Urothelium cell line (cell line): ENCODE results near the gene GPD1.

ENCODE experiments used
- DNase-seq: peaks from one replicate; pipeline ENCODE4 v3.0.0; 2011; ENCODE audit warnings: low spot score, mixed read lengths
- FAIRE-seq: peaks from 2 replicates; lab custom pipeline; 2011; peaks lifted over from hg19 to GRCh38; lab: Jason Lieb, UNC

The GPD1 gene

DNA sequence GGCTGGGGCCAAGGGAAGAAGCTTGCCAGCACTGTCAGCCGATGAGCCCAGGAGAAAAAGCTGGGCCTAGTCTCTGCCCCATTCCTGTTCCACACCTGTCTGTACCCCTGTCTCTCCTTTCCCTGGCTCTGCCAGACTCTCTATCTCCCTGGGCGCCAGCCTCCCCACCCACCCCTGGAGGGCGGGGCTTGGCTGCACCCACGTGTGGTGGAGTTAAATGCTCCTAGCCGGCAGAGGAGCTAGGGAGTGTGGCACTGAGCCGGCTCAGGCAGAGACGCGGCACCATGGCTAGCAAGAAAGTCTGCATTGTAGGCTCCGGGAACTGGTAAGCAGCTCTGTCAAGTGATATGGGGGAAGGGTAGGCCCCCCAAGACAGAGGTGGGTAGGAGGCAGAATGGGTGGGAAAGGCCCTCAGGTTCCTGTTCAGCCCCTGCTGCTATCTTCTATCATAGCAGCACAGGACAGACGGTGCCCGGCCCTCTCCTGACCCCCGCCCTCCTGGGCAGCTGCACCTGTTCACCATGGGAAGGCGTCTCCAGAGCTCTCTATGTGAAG is at the start of gene GPD1:
TSS of gene GPD1 (plus strand) at position 242 of the 555 bp plus-strand sequence. CDS start at position 285, 43 bp downstream.
- peak; percentile 41 for DNase-seq
- no peak for FAIRE-seq

DNA sequence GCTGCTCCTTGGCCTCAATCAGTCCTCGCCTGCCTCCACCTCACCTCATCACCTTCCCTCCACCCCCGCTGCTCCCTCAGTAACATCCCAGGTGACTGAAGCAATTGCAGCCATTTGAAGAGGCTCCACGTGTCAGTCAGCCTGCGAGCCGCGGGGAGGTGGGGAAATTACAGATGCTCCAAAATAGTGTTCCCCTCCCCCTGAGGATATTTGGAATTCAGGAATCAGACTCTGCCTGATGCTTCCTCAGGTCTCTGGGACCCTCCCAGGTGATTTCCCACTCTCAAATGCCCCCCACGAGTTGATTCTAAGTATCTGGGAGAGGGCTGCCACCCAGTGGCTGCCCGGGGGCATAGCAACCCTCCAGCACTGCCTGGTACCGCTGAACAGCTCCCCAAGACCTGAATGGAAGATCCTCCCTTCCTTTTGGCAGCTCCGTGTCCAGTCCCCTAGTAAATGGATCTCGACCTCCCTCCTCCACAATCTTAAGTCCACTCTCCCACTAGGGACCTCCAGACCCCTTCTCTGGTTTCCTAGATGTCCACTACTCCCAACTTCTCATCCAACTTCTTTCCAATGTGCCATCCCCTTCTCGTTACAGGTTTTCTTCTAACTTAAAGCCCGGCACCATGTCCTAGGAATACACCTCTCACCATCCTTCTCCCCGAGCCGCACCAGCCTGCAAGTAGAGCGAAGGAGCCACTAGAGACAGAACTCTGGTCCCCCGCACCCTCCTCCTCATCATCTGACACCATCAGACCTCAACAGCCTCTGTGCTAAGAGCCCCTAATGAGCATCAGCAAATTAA is 47.8 kb upstream of the GPD1 start:
- FAIRE-seq (peak; percentile 13), DNase-seq (peak; percentile 76)

DNA sequence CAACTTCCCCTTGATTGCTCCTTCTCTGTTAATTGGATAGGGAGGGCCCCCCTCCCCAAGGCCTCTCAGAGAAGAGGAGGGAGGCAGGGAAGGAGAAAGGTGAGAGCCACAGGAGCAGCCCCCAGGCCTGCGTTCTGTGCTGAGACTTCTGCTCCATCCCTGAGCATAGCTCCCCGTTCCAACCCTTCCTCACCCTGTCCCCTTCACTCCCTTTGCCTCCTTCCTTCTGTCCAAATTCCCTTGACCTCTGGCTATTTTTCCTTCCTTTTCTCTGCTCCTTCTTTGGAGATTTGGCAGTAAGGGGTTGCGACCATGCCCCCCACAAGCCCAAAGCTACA is 47.2 kb upstream of the GPD1 start:
- FAIRE-seq (no peak), DNase-seq (no peak)

GRCh38 chr12:50057000-50057841 is 46.6 kb upstream of the GPD1 start, which contains the start of gene ASIC1:
Gene ASIC1, plus strand, starts transcription at chr12:50057596. Its CDS starts 1,171 bp downstream, at chr12:50058767.
- peak; percentile 52 for FAIRE-seq

DNA sequence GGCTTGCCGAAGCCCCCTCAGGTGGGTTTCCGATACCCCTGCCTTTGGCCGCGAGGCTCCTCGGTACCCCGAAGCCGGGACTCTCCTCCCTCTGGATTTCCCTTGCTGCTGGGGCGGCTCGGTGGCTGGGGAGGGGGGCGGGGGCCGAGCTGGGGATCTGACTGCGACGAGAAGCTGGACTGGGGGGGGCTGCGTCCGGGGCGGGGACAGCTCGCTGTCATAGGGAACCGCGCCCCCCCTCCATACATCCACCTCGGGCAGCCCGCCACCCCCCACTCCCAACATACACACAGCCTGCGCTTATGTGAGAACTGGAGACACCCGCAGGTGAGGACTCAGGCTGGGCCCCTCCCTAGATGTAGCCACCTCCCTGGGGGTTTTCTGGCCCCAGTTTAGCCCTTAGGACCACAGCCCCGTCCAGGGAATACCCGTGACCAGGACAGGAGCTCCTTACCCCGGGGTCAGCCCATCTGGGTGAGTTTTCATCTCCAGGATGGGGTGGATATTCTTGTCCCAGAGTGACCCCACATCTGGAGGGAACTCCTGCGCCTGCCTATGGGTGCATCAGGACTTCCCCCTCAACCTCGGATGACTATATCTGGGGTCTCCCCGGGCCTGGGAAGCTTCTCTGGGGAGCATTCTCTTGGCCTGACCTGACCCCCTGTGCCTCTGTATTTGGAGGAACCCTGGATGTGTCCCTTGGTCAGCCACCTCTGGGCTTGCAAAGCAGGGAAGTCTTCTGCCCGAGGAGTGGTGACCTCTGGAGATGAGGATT is 45.7 kb upstream of the GPD1 start:
- FAIRE-seq (no peak), DNase-seq (no peak)

More at GRCh38 chr12:50057000-50057841, 46.6 kb upstream of the GPD1 start, which contains the start of gene ASIC1:
- peak; percentile 79 for DNase-seq

DNA sequence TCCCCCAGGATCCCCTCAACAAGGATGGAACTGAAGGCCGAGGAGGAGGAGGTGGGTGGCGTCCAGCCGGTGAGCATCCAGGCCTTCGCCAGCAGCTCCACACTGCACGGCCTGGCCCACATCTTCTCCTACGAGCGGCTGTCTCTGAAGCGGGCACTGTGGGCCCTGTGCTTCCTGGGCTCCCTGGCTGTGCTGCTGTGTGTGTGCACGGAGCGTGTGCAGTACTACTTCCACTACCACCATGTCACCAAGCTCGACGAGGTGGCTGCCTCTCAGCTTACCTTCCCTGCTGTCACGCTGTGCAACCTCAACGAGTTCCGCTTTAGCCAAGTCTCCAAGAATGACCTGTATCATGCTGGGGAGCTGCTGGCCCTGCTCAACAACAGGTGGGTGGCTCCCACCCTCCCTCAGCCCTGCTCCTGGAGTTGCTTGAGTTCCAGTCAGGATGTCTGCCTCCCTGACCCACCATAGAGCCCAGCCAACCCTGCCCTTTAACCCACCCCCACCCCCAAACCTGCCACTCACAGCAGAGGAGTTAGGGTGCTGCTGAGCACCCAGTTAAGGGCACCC is 45.0 kb upstream of the GPD1 start:
- peak; percentile 95 for FAIRE-seq
- no peak for DNase-seq

DNA sequence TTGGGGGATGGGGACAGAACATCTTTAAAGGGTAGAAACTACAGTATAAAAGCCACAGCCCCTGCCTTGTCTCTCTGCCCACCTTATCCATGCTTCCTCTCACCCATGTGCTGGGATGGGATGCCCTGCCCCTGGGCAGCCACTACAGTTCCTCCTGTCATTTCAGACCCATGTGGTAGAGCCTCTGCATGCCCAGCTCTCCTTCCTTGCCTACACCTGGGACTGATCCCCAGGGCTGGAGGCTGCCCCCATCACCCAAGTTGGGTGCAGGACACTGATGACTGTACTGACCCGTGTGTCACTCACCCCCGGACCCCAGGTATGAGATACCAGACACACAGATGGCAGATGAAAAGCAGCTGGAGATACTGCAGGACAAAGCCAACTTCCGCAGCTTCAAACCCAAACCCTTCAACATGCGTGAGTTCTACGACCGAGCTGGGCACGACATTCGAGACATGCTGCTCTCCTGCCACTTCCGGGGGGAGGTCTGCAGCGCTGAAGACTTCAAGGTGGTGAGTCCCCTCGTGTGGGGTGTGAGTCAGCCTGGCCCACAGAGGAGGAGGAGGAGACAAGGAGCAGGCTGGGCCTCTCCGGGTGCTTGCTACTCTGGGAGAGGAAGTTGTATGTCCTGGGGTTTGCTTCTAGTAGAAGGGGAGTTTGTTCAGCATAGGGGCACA is 44.2 kb upstream of the GPD1 start:
- DNase-seq (no peak), FAIRE-seq (no peak)

DNA sequence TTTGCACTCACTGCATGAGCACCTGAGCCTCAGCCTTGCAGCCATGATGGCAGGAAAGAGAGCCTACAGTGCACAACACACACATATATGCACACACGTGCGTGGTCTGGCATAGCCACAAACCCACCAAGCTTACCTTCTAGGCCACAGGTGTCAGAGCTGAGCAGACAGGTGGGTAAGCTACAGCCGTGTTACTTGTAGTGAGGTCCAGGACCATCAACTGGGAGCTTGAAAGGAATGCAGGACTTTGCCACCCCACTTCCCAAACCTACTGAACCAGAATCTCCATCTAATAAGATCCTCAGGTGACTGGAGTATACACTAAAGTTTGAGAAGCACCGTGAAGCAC is 43.7 kb upstream of the GPD1 start:
- FAIRE-seq (no peak), DNase-seq (no peak)

GRCh38 chr12:50061171-50061570 is 42.6 kb upstream of the GPD1 start:
- FAIRE-seq (peak; percentile 5), DNase-seq (no peak)

- DNase-seq (no peak), FAIRE-seq (no peak)
Measured at GRCh38 chr12:50061946-50062686, 41.7 kb upstream of the GPD1 start.

DNA sequence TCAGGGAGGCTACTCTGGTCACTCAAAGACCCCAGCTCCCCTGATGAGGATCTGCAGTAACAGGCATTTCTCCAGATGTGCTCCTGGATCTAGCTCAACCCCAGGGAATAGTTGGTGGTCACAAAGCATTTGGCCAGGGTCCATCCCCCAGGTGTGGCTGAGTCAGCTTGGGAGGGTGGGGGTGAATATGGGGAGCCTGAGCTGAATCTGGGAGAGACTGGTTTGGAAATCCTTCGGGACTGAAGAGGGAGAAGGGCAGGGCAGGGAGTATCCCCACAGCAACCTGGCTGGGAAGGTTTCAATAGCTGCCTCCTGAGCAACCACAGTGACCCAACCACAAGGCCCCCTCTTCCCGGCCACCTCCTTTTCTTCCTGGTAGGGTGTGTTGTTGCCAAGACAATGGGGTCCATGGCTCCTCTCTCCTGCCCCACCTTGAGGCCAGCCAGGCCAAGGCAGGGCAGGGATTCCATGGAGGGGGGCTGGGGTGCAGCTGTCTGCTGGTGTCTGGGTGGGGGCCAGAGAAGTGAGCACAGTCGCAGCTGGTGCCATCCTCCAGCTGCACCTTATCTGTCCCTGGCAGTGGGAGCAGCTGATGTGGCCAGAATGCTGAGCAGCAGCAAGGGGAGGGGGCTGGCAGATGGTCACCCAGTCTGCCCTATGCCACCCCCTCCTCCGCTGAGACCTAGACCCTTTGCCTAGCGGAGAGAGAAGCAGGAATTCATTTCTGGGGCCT is 40.9 kb upstream of the GPD1 start:
- FAIRE-seq: peak; percentile 27
- DNase-seq: peak; percentile 64

DNA sequence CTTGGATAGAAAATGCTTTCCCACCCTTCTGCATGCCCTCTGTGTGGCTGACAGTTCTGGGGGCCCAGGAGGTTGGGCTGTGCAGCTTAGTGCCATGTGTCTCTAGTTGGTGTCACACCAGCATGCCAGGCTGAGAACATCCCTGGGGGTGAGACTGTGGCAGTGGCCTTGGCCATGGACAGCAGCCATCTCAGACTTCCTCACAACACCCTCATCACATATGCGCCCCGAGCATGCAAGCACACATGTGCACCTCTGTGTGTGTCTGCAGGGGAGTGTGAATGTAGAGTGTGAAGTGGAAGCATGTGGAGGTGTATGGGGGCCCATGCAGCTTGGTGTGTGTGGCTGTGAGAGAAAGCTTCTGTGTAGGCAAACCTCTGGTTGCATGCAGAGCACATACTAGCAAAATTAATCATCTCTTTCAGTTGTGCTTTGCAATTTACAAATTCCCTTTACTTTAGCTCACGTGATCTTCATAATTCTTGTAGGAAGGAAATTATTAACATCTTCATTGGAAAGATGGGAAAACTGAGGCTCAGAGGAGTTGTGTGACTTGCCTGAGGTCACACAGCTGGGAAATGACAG is 38.0 kb upstream of the GPD1 start:
- no peak for DNase-seq

GRCh38 chr12:50066402-50066801 is 37.4 kb upstream of the GPD1 start:
- FAIRE-seq (no peak), DNase-seq (no peak)

More for the DNA sequence above, 38.0 kb upstream of the GPD1 start:
- no peak for FAIRE-seq

- no peak for FAIRE-seq
- DNase-seq: no peak
Measured at GRCh38 chr12:50069069-50069468, 34.7 kb upstream of the GPD1 start.

- FAIRE-seq (no peak), DNase-seq (no peak)
Measured at GRCh38 chr12:50069539-50069938, 34.3 kb upstream of the GPD1 start.

DNA sequence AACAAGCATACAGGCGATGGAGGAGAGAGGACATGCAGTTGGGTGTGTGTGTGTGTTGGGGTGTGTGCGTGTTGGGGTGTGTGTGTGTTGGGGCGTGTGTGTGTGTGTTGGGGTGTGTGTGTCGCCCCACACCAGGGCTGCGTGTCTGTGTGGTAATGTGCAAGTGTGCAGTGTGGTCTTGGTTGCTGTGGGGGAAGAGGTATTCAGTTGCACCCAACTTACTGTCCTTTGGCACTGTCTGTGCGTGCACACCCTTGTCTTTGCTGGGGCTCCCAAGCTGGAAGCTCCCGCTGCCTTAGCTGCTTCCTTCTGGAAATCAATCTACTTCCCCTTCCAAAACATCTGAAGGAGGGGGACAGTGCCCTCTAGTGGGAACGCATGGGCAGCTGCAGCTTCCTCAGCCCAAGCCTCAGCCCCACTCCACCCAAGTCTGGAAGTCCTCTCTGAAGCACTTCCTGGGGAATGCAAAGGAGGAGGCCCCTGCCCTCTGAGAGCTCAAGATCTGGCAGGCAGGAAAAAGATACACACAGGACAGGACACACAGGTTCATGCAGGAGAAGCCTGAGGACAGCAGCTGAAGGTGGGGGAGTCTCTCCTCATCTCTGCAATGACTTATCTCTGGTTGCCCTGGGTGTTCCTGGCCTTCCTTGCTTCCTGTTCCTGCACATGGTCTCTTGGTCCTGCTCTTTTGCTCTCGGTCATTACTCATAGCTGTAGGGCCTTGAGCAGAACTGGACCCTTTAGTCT is 33.3 kb upstream of the GPD1 start:
- DNase-seq (peak; percentile 71), FAIRE-seq (peak; percentile 68)

DNA sequence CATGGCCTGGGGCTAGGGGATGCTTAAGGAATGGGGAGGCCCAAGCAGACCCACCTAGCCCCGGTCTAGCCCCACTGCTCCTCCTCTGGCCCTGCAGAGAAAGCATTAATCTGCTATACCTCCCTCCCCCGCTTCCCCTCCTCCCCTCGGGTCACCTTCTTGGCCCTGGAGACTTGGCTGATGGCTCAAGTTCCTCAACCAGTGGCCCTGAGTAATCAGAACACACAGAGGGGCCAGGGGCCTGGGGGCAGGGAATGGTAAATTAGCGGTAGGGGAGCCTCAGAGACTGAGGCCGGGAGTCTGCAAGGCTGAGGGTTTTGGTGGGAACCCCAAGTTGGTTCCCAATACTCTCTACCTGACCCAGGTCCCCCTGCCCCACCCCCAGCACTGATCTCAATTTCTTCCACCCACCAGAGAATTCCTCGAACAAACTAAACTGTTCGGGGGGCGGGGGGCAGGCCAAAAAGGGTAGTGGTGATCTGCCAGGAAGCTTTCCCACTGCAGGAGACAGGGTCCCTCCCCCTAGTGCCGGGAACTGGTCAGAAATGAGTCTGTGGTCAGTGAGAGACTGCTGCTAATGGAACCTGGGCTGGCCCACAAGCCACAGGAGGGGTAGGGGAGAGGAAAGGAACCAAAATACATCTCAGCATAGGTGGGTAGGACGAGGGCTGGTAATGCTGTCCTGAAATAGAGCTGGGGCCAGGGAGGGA is 31.5 kb upstream of the GPD1 start:
- FAIRE-seq (no peak), DNase-seq (no peak)
